Mucosa of rectum (tissue), 2 donors: ENCODE results near the gene DENND1A.

Experiments
- H3K27ac ChIP-seq, 2 donors: one replicate each; pipeline ENCODE4 v1.7.0; 2013; ENCODE audit warnings: inconsistent platforms in 2 of 2, low read depth in 2 of 2, low read length in 2 of 2
- H3K27me3 ChIP-seq, 2 donors: one replicate each; pipeline ENCODE4 v1.7.0; 2013; ENCODE audit warnings: low read length in 2 of 2; ENCODE audit not compliant: control insufficient read depth in 2 of 2, insufficient read depth in 2 of 2
- H3K36me3 ChIP-seq, 2 donors: one replicate each; pipeline ENCODE4 v1.7.0; 2013; ENCODE audit warnings: low read length in 2 of 2; ENCODE audit not compliant: control insufficient read depth in 2 of 2, insufficient read depth in 2 of 2
- H3K4me1 ChIP-seq, 2 donors: one replicate each; pipeline ENCODE4 v1.7.0; 2013; ENCODE audit warnings: low read length in 2 of 2, mild to moderate bottlenecking in 1 of 2; ENCODE audit not compliant: control insufficient read depth in 2 of 2, insufficient read depth in 2 of 2
- H3K4me3 ChIP-seq, 2 donors: one replicate each; pipeline ENCODE4 v1.7.0; 2013; ENCODE audit warnings: low read length in 2 of 2
- H3K9ac ChIP-seq, 2 donors: one replicate each; pipeline ENCODE4 v1.7.0; 2013; ENCODE audit warnings: low read length in 2 of 2, low read depth in 1 of 2, mild to moderate bottlenecking in 1 of 2
- H3K9me3 ChIP-seq, 2 donors: one replicate each; pipeline ENCODE4 v1.7.0; 2013; ENCODE audit warnings: low read length in 2 of 2; ENCODE audit not compliant: control insufficient read depth in 2 of 2
- donor health status: healthy.
- donor health status: Normal muscosa, but diverticular disease.

The DENND1A gene

GRCh38 chr9:123471843-123472570 lies 457.9 kb downstream of the DENND1A start:
- Histone ChIP-seq H3K36me3 (peaks cover 0 to 2% of the 10 kb centered on the region in 2 donors), H3K27me3 (no peaks in the 10 kb centered on the region), H3K4me3 (no peak overlapping the region), H3K9ac (no peak overlapping the region), H3K4me1 (no peaks in the 10 kb centered on the region), H3K9me3 (no peaks in the 10 kb centered on the region), H3K27ac (no peak overlapping the region)

- no peak overlapping the region for H3K9ac ChIP-seq
- no peaks in the 10 kb centered on the region for H3K9me3 ChIP-seq
- no peak overlapping the region for H3K4me3 ChIP-seq
- H3K36me3 ChIP-seq: peaks cover 0 to 2% of the 10 kb centered on the region in 2 donors
- no peaks in the 10 kb centered on the region for H3K4me1 ChIP-seq
- no peak overlapping the region for H3K27ac ChIP-seq
- no peaks in the 10 kb centered on the region for H3K27me3 ChIP-seq
Observed at GRCh38 chr9:123470991-123471770, 458.7 kb downstream of the DENND1A start.

GRCh38 chr9:123470121-123470782 lies 459.7 kb downstream of the DENND1A start:
- no peaks in the 10 kb centered on the region for H3K4me1 ChIP-seq
- peaks cover 0 to 2% of the 10 kb centered on the region in 2 donors for H3K36me3 ChIP-seq
- no peaks in the 10 kb centered on the region for H3K9me3 ChIP-seq
- no peaks in the 10 kb centered on the region for H3K27me3 ChIP-seq
- no peak overlapping the region for H3K4me3 ChIP-seq
- no peak overlapping the region for H3K9ac ChIP-seq
- H3K27ac ChIP-seq: no peak overlapping the region

DNA sequence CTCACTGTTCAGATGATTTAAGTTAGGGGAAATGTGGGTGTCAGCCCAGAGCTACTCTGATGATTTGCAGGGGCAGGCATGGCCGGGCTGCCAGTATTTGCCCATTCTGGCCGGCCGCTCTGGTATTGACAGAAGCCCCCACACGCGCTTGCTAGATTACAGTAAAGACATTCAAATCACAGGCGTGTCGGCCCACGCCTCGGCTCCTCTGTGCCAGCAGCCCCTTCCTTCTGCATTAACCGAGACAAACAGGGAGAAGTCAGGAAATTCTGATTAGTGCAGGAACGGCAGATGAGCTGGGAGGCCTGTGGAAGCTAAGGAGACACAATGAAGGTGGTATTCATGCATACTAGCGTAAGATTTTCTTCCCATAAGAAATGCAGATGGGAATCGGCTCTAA lies 460.6 kb downstream of the DENND1A start:
- H3K9ac ChIP-seq: no peak overlapping the region
- no peaks in the 10 kb centered on the region for H3K27me3 ChIP-seq
- no peaks in the 10 kb centered on the region for H3K4me1 ChIP-seq
- H3K27ac ChIP-seq: no peak overlapping the region
- no peak overlapping the region for H3K4me3 ChIP-seq
- no peaks in the 10 kb centered on the region for H3K9me3 ChIP-seq
- H3K36me3 ChIP-seq: peaks cover 0 to 2% of the 10 kb centered on the region in 2 donors

GRCh38 chr9:123468541-123468940 lies 461.4 kb downstream of the DENND1A start:
- Histone ChIP-seq H3K36me3 (peaks cover 0 to 2% of the 10 kb centered on the region in 2 donors), H3K4me3 (no peak overlapping the region), H3K9me3 (no peaks in the 10 kb centered on the region), H3K27me3 (no peaks in the 10 kb centered on the region), H3K27ac (no peak overlapping the region), H3K4me1 (no peaks in the 10 kb centered on the region), H3K9ac (no peak overlapping the region)

- H3K9ac ChIP-seq: no peak overlapping the region
- H3K9me3 ChIP-seq: no peaks in the 10 kb centered on the region
- H3K4me3 ChIP-seq: no peak overlapping the region
- H3K4me1 ChIP-seq: no peaks in the 10 kb centered on the region
- no peaks in the 10 kb centered on the region for H3K36me3 ChIP-seq
- no peak overlapping the region for H3K27ac ChIP-seq
- H3K27me3 ChIP-seq: no peaks in the 10 kb centered on the region
Observed at GRCh38 chr9:123465304-123465703, 464.6 kb downstream of the DENND1A start.

- H3K4me1 ChIP-seq: peaks cover 21 to 23% of the 10 kb centered on the region in 2 donors
- no peaks in the 10 kb centered on the region for H3K27me3 ChIP-seq
- H3K4me3 ChIP-seq: no peak overlapping the region
- H3K9ac ChIP-seq: no peak overlapping the region
- H3K9me3 ChIP-seq: no peaks in the 10 kb centered on the region
- H3K27ac ChIP-seq: no peak overlapping the region
- H3K36me3 ChIP-seq: peaks cover 0 to 2% of the 10 kb centered on the region in 2 donors
Observed at GRCh38 chr9:123460091-123460490, 469.8 kb downstream of the DENND1A start.

- Histone ChIP-seq H3K4me1 (peaks cover 23 to 28% of the 10 kb centered on the region in 2 donors), H3K9me3 (no peaks in the 10 kb centered on the region), H3K9ac (peak overlapping the region in 1 of 2 donors; percentile 17), H3K4me3 (no peak overlapping the region), H3K36me3 (peaks cover 0 to 9% of the 10 kb centered on the region in 2 donors), H3K27me3 (no peaks in the 10 kb centered on the region), H3K27ac (peak overlapping the region; percentile 77 to 88)
Observed at GRCh38 chr9:123457583-123457982, 472.3 kb downstream of the DENND1A start.

- Histone ChIP-seq H3K36me3 (peaks cover 4 to 10% of the 10 kb centered on the region in 2 donors), H3K4me1 (peaks cover 23 to 28% of the 10 kb centered on the region in 2 donors), H3K9ac (peak overlapping the region in 1 of 2 donors; percentile 0), H3K9me3 (no peaks in the 10 kb centered on the region), H3K4me3 (peak overlapping the region in 1 of 2 donors; percentile 44), H3K27me3 (no peaks in the 10 kb centered on the region), H3K27ac (peak overlapping the region; percentile 77 to 88)
Observed at GRCh38 chr9:123456011-123456410, 473.9 kb downstream of the DENND1A start.

GRCh38 chr9:123455187-123455586 lies 474.7 kb downstream of the DENND1A start:
- Histone ChIP-seq H3K9me3 (no peaks in the 10 kb centered on the region), H3K4me3 (peak overlapping the region in 1 of 2 donors; percentile 44), H3K36me3 (peaks cover 4 to 10% of the 10 kb centered on the region in 2 donors), H3K27me3 (no peaks in the 10 kb centered on the region), H3K27ac (peak overlapping the region; percentile 77 to 88), H3K9ac (peak overlapping the region in 1 of 2 donors; percentile 21), H3K4me1 (peaks cover 23 to 28% of the 10 kb centered on the region in 2 donors)
